Measurements from ENCODE around the gene TMC6. TPM values are rescaled to one million over a fixed set of nuclear protein-coding genes. Genes with fewer than 3 reads are reported as not detected.

Gene TMC6
- total RNA-seq, 1 donor from 2014 or later = 86.4 TPM

DNA sequence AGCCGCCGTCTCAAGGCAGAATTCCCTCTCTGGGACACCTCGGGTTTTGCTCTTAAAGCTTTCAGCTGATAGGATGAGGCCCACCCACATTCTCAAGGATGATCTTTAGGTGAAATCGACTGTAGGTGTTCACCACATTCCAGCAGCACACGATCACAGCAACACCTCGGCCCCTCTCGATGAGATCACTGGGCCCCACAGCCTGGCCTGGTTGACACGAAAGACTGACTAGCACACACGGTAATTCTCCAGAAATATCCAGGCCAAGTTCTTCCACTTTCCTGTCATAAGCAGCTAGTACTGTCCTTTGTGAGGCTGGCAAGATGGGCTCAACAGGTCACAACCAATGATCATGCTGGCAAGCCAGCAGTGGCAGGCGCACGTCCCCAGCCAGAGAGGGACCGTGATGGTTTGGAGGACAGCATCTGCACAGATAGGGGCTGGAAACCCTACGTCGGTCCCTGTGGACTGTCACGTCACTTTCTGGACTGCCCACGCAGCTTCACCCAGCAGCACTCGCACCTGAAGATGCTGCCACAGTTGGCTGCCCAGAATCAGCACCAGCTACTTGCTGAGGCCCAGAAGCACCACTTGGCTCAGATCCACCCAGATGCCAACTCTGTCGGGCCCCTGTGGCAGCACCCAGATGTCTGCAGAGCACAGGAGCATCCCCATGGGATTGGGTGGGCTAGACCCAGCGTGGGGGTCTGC, 17.4 kb downstream of the TMC6 start:
- Mint-ChIP-seq H3K27me3 (ENCODE audit: low read depth) (no peaks in the 10 kb centered on the region), H3K36me3 (peaks cover 10% of the 10 kb centered on the region), H3K4me1 (no peaks in the 10 kb centered on the region), H3K9me3 (no peaks in the 10 kb centered on the region), H3K4me3 (no peak overlapping the region), H3K27ac (no peak overlapping the region)
- no peak for DNase-seq (ENCODE audit: low spot score in 2 of 2, unreplicated experiment in 2 of 2)
- TF ChIP-seq, protein P1, sequence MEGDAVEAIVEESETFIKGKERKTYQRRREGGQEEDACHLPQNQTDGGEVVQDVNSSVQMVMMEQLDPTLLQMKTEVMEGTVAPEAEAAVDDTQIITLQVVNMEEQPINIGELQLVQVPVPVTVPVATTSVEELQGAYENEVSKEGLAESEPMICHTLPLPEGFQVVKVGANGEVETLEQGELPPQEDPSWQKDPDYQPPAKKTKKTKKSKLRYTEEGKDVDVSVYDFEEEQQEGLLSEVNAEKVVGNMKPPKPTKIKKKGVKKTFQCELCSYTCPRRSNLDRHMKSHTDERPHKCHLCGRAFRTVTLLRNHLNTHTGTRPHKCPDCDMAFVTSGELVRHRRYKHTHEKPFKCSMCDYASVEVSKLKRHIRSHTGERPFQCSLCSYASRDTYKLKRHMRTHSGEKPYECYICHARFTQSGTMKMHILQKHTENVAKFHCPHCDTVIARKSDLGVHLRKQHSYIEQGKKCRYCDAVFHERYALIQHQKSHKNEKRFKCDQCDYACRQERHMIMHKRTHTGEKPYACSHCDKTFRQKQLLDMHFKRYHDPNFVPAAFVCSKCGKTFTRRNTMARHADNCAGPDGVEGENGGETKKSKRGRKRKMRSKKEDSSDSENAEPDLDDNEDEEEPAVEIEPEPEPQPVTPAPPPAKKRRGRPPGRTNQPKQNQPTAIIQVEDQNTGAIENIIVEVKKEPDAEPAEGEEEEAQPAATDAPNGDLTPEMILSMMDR (IDR thresholded peaks at IDR 0.05; ENCODE audit: unreplicated experiment) = no peak

DNA sequence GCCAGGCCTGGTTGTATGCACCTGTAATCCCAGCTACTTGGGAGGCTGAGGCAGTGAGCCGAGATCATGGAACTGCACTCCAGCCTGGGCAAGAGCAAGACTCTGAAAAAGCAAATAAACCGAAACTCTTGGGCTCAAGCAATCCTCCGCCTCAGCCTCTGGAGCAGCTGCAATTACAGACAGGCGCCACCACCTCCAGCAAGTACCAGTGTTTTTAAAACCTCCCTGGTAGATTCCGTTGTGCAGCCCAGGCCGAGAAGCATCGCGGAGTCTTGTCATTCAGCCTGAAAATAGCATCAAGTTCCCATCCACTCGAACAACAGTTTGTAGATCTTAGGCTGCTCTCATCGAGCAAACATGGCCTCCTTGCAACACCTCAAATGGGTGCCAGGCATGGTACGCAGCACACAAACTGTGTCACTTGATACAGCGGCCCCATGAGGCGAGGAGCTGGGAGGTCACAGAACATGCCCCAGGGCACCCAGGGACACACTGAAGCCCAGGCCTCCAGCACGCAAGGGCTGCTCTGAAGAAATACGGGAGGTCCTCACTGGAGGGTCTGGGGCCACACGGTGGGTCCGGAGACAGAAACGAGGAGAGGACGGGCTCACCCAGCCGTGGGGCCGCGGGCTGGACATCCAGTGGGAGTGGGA, 18.1 kb downstream of the TMC6 start:
- Mint-ChIP-seq H3K27ac (no peak overlapping the region), H3K9me3 (no peaks in the 10 kb centered on the region), H3K27me3 (ENCODE audit: low read depth) (no peaks in the 10 kb centered on the region), H3K4me3 (no peak overlapping the region), H3K36me3 (peaks cover 10% of the 10 kb centered on the region), H3K4me1 (no peaks in the 10 kb centered on the region)
- DNase-seq (ENCODE audit: low spot score in 2 of 2, unreplicated experiment in 2 of 2) = no peak
- TF ChIP-seq, protein P1 (IDR thresholded peaks at IDR 0.05; ENCODE audit: unreplicated experiment) = no peak

DNA sequence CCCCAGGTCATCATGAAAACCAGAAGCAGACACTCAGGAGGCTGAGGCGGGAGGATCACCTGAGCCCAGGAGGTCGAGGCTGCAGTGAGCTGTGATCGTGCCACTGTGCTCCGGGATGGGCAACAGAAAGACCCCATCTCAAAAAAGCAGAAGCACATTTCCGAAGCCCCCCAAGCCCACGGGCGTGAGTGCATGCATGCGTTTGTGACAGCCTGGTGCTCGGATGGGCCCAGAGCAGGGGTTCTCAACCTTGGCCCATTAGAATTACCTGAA, 19.1 kb downstream of the TMC6 start:
- no peak for DNase-seq (ENCODE audit: low spot score in 2 of 2, unreplicated experiment in 2 of 2)
- peaks cover 10% of the 10 kb centered on the region for H3K36me3 Mint-ChIP-seq
- no peaks in the 10 kb centered on the region for H3K9me3 Mint-ChIP-seq
- no peaks in the 10 kb centered on the region for H3K27me3 Mint-ChIP-seq (ENCODE audit: low read depth)
- no peak overlapping the region for H3K27ac Mint-ChIP-seq
- H3K4me3 Mint-ChIP-seq = no peak overlapping the region
- TF ChIP-seq, protein P1 (IDR thresholded peaks at IDR 0.05; ENCODE audit: unreplicated experiment) = no peak
- no peaks in the 10 kb centered on the region for H3K4me1 Mint-ChIP-seq

DNA sequence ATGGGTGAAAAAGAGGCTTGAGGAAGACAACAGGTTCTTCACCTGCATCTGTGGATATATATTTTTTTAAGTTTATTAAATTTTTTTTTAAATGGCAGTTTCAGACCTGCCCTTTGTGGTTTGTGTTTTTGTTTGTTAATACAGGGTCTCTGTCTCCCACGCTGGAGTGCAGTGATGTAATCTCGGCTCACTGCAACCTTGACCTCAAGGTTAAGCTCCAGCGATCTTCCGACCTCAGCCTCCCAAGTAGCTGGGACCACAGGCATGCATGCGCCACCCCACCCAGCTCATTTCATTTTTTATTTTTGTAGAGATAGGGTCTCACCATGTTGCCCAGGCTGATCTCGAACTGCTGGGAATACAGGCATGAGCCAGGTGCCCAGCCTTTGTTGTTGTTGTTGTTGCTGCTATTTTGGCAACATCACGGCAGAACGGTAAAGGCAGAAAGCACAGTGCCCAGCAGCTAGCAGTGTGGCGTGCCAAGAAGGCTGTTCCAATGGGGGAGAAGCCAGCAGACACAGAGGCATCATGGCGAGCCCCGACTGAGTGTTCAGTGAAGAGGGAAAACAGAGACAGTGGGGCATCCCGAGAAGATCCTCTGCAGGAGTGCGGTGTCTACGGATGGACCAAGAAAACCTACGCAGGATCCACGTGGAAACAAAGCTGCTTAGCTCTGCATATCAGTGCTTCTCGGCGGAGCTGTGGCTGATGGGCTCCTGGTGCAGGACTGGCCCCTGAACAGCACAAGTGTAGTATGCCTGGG, 19.6 kb downstream of the TMC6 start:
- Mint-ChIP-seq H3K27ac (no peak overlapping the region), H3K36me3 (peaks cover 13% of the 10 kb centered on the region), H3K9me3 (no peaks in the 10 kb centered on the region), H3K4me3 (no peak overlapping the region), H3K27me3 (ENCODE audit: low read depth) (no peaks in the 10 kb centered on the region), H3K4me1 (no peaks in the 10 kb centered on the region)
- DNase-seq (ENCODE audit: low spot score in 2 of 2, unreplicated experiment in 2 of 2) = no peak
- TF ChIP-seq, protein P1 (IDR thresholded peaks at IDR 0.05; ENCODE audit: unreplicated experiment) = no peak

DNA sequence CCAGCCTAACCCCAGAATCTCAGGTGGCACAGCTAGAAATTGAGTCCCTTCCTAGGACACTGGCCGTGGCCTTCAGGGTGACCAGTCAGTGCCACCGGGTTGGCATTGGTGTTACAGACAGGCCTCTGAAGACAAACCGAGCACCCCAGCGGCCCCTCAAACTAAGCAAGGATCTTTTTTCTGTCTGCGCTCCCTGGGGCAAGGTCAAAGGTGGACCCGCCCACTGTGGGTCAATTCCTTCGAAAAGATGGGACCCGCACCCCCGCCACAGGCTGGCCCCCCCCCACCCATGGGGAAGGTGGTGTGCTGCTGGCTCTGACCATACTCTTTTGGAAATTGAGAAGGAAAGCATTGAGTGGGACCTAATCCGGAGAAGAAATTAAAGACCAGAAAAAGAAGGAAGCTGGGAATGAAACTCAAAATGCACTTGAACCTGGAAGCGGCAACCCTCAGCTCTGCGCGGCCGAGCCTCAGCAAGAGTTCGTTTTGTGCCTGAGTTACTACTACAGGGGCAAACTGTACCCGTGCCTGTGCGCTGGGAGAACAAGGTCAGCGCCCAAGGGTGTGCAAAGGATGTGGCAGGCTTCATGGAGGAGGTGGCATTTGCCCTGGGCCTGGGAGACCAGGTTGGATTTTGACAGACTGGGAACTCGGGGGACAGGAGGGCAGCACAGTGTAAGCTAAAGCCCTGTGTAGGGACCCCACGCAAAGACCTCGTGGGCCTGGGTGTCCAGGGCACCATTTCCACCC, 20.4 kb downstream of the TMC6 start:
- H3K36me3 Mint-ChIP-seq = peaks cover 14% of the 10 kb centered on the region
- H3K4me3 Mint-ChIP-seq = no peak overlapping the region
- H3K27ac Mint-ChIP-seq = no peak overlapping the region
- H3K9me3 Mint-ChIP-seq = no peaks in the 10 kb centered on the region
- no peak for DNase-seq (ENCODE audit: low spot score in 2 of 2, unreplicated experiment in 2 of 2)
- no peaks in the 10 kb centered on the region for H3K4me1 Mint-ChIP-seq
- TF ChIP-seq, protein P1 (IDR thresholded peaks at IDR 0.05; ENCODE audit: unreplicated experiment) = no peak
- H3K27me3 Mint-ChIP-seq (ENCODE audit: low read depth) = no peaks in the 10 kb centered on the region

Measured in mesothelial cell of epicardium (in vitro differentiated cells).